Prostate gland (tissue), 2 donors: ENCODE data around the gene TLX2. TPM values are rescaled to one million over a fixed set of nuclear protein-coding genes. Genes with fewer than 3 reads are reported as not detected.

Source experiments
- DNase-seq: peaks from one replicate; pipeline ENCODE4 v3.0.0-alpha.2; 2019; ENCODE audit warnings: low spot score
- H3K27ac ChIP-seq, 2 donors: fragments of 200-600 bp; sonication (generic); 2 replicates each; pipeline ENCODE4 v1.5.1; 2017 to 2019
- H3K27me3 ChIP-seq: fragments of 200-600 bp; sonication (generic); replicated peaks from 2 replicates; pipeline ENCODE4 v1.5.1; 2019; ENCODE audit not compliant: insufficient read depth
- H3K36me3 ChIP-seq, 2 donors: fragments of 200-600 bp; sonication (generic); 1 replicate in 1 of 2; 2 replicates in 1 of 2; pipeline versions ENCODE4 v1.5.1 to v1.8.1; 2017 to 2019
- H3K4me1 ChIP-seq: fragments of 200-600 bp; sonication (generic); replicated peaks from 2 replicates; pipeline ENCODE4 v1.5.1; 2019
- H3K4me3 ChIP-seq, 2 donors: fragments of 200-600 bp; sonication (generic); 2 replicates each; pipeline ENCODE4 v1.5.1; 2017 to 2019
- H3K9me3 ChIP-seq: fragments of 200-600 bp; sonication (generic); 2 replicates; pipeline ENCODE4 v1.5.1; 2017
- CTCF ChIP-seq, 4 experiments: fragments of 200-600 bp in 2 of 4; fragments of 450-650 bp in 2 of 4; sonication (generic) in 2 of 4; IDR thresholded peaks; 1 replicate in 3 of 4; 2 replicates in 1 of 4; pipeline ENCODE4 v1.5.1; 2016 to 2019; ENCODE audit warnings: antibody characterized with exemption in 4 of 4, mild to moderate bottlenecking in 2 of 4, moderate library complexity in 2 of 4
- POLR2A ChIP-seq: fragments of 450-650 bp; IDR thresholded peaks from one replicate; pipeline ENCODE4 v1.6.1; 2016; ENCODE audit warnings: antibody characterized with exemption, mild to moderate bottlenecking
- POLR2AphosphoS5 ChIP-seq: sonication (generic); formaldehyde crosslinking; IDR thresholded peaks from one replicate; pipeline ENCODE4 v1.6.1; 2017; ENCODE audit warnings: antibody characterized with exemption
- WGBS: methylation state at CpG from one replicate; pipeline ENCODE4 v1.1.5; 2018; 5-methylcytosine and 5-hydroxymethylcytosine counted together
- intact Hi-C: fragments of 100-400 bp; cut with DNase I; formaldehyde crosslinking; loops from one replicate; pipeline ENCODE4 v1.14.2; 2022
- total RNA-seq, 2 donors: library from RNA; depleted of rRNA; stranded (reverse); fragments of >200 nt; gene quantifications; one replicate each; pipeline ENCODE4 v1.1.0, GENCODE V29; 2016

Gene TLX2
- total RNA-seq, 2 donors from 2014 or later = 0.97 TPM; not detected in 1

GRCh38 chr2:74546004-74546403 is 31.8 kb downstream of the TLX2 start:
- no peaks in the 10 kb centered on the region for H3K36me3 ChIP-seq
- TF ChIP-seq CTCF (IDR thresholded peaks at IDR 0.05) (no peak), POLR2AphosphoS5 (no peak), POLR2A (no peak)
- no peaks in the 10 kb centered on the region for H3K4me1 ChIP-seq
- no peaks in the 10 kb centered on the region for H3K27me3 ChIP-seq
- intact Hi-C loops = no loop called here
- DNase-seq = no peak
- no peaks in the 10 kb centered on the region for H3K9me3 ChIP-seq
- H3K27ac ChIP-seq = no peak overlapping the region
- no peak overlapping the region for H3K4me3 ChIP-seq
- 83% methylated on average over 3 of the region's 3 CpGs for WGBS

GRCh38 chr2:74548285-74548899 is 34.1 kb downstream of the TLX2 start:
- no peaks in the 10 kb centered on the region for H3K27me3 ChIP-seq
- no peak for DNase-seq
- H3K27ac ChIP-seq = peak overlapping the region; percentile 20 to 49
- TF ChIP-seq CTCF (IDR thresholded peaks at IDR 0.05) (no peak), POLR2A (no peak), POLR2AphosphoS5 (no peak)
- intact Hi-C loops = no loop called here
- H3K9me3 ChIP-seq = no peaks in the 10 kb centered on the region
- H3K4me3 ChIP-seq = peak overlapping the region; percentile 40 to 44
- H3K4me1 ChIP-seq = no peaks in the 10 kb centered on the region
- H3K36me3 ChIP-seq = no peaks in the 10 kb centered on the region
- WGBS = 8% methylated on average over 26 of the region's 26 CpGs

DNA sequence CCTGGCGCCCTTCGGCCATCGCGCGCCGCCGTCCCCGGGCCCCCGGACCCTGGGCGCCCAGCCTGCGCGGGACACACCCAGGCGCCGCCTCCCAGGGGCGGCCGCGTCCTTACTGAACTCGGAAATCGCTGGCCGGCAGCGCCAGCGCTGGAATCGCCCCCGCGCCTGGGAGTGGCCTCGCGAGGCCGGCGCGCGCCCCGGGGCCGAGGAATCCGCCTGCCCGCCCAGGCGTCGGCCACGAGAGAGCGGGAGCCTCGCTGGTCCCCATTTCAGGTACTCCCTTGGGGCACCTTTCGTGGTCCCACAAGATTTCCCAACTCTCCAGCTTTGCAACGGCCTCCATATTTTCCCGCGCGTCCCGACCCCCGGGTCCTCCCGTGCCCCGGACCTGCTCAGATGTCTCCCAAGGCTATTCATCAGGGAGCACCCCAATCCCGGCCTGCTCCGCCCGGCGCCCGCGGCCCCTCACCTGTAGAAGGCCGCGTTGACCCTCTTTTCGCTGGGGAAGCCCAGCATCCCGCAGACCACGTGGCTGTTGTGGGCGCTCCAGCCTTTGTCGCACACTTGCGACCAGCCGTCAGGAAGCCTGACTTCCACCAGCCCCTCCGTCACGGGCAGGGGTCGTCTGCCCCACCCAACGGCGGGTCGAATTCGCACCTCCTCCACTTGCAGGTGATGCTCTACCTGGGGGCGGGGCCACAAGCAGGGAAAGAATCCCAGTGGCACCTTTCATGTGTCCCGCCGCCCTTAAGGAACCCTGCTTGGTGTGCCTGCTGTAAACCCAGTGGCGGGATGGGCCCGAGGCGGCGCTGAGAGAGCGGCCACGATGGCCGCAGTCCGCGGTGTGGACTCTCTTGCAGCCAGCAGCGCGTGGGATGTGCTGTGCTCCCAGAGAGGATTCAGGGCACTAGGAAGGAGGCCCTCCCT is 34.9 kb downstream of the TLX2 start:
- intact Hi-C loops = no loop called here
- Histone ChIP-seq H3K9me3 (no peaks in the 10 kb centered on the region), H3K36me3 (no peaks in the 10 kb centered on the region), H3K27ac (peak overlapping the region; percentile 20 to 49), H3K4me1 (no peaks in the 10 kb centered on the region), H3K4me3 (peak overlapping the region; percentile 40 to 44), H3K27me3 (no peaks in the 10 kb centered on the region)
- peak; percentile 32 for DNase-seq
- TF ChIP-seq POLR2A (peak; percentile 28), POLR2AphosphoS5 (no peak)
- 8% methylated on average over 46 of the region's 85 CpGs for WGBS

- no peak overlapping the region for H3K27ac ChIP-seq
- H3K4me1 ChIP-seq = no peaks in the 10 kb centered on the region
- intact Hi-C loops = no loop called here
- no peaks in the 10 kb centered on the region for H3K36me3 ChIP-seq
- no peaks in the 10 kb centered on the region for H3K27me3 ChIP-seq
- no peak overlapping the region for H3K4me3 ChIP-seq
- DNase-seq = no peak
- 93% methylated on average over 7 of the region's 7 CpGs for WGBS
- no peak for TF ChIP-seq POLR2AphosphoS5
- no peaks in the 10 kb centered on the region for H3K9me3 ChIP-seq
Measured at GRCh38 chr2:74550231-74550630, 36.0 kb downstream of the TLX2 start.

GRCh38 chr2:74551530-74551929 is 37.3 kb downstream of the TLX2 start:
- no peaks in the 10 kb centered on the region for H3K36me3 ChIP-seq
- no peak for DNase-seq
- intact Hi-C loops = no loop called here
- no peak for TF ChIP-seq POLR2A
- TF ChIP-seq POLR2AphosphoS5 = no peak
- TF ChIP-seq CTCF (IDR thresholded peaks at IDR 0.05) = no peak
- H3K27ac ChIP-seq = no peak overlapping the region
- no peak overlapping the region for H3K4me3 ChIP-seq
- H3K27me3 ChIP-seq = no peaks in the 10 kb centered on the region
- H3K9me3 ChIP-seq = no peaks in the 10 kb centered on the region
- no peaks in the 10 kb centered on the region for H3K4me1 ChIP-seq
